Myocyte (in vitro differentiated cells): ENCODE measurements around the gene OPN1LW. TPM values are rescaled to one million over a fixed set of nuclear protein-coding genes. Genes with fewer than 3 reads are reported as not detected.
"Not testable (repeated sequence)": the region's sequence is repeated elsewhere in the genome, so short reads cannot be mapped to it uniquely, and the experiment has no call there.

Experiments used
- DNase-seq: peaks from one replicate; pipeline ENCODE4 v3.0.0-alpha.2; 2012; ENCODE audit warnings: low read depth
- total RNA-seq: library from RNA; depleted of rRNA; stranded (reverse); fragments of >200 nt; gene quantifications from 2 replicates; pipeline ENCODE4 v1.2.3, GENCODE V29; 2014

OPN1LW gene
- total RNA-seq, 1 donor from 2014 or later = not detected

- no peak for DNase-seq
These were observed 11.7 kb upstream of the OPN1LW start for GRCh38 chrX:154132366-154132765.

GRCh38 chrX:154135458-154136229 lies 8.4 kb upstream of the OPN1LW start:
- peak; percentile 24 for DNase-seq

DNA sequence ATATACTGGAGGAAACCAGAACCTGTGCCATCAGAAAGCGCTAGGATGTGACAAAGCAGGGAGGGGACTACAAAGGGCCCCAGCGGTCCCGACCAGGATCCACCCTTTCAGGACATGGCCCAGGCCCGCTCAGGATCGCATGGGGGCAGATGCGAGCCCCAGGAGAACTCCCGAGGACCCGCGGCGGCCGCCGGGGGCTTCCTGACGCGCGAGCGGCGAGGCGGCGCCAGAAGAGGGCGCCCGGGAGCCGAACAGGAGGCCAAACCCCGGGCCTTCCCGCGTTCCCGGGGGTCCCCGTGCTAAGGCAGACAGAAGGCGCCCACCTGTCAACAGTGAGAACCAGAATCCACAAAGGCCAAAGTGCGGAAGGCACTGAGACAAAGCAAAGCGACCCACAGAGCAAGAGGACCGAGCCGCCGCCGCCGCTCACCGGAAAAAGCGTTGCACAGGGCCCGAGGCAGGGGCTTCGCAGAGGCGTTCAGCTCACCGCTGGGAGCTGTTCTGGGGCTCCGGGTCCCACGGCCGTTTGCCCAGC lies 7.3 kb upstream of the OPN1LW start:
- DNase-seq = peak; percentile 14

GRCh38 chrX:154138857-154139256 lies 5.2 kb upstream of the OPN1LW start:
- DNase-seq = no peak

- no peak for DNase-seq
These were observed 3.8 kb upstream of the OPN1LW start for GRCh38 chrX:154140206-154140605.

- no peak for DNase-seq
These were observed 3.3 kb upstream of the OPN1LW start for GRCh38 chrX:154140742-154141141.

- DNase-seq = no peak
These were observed 1.7 kb upstream of the OPN1LW start for GRCh38 chrX:154142386-154142785.

DNA sequence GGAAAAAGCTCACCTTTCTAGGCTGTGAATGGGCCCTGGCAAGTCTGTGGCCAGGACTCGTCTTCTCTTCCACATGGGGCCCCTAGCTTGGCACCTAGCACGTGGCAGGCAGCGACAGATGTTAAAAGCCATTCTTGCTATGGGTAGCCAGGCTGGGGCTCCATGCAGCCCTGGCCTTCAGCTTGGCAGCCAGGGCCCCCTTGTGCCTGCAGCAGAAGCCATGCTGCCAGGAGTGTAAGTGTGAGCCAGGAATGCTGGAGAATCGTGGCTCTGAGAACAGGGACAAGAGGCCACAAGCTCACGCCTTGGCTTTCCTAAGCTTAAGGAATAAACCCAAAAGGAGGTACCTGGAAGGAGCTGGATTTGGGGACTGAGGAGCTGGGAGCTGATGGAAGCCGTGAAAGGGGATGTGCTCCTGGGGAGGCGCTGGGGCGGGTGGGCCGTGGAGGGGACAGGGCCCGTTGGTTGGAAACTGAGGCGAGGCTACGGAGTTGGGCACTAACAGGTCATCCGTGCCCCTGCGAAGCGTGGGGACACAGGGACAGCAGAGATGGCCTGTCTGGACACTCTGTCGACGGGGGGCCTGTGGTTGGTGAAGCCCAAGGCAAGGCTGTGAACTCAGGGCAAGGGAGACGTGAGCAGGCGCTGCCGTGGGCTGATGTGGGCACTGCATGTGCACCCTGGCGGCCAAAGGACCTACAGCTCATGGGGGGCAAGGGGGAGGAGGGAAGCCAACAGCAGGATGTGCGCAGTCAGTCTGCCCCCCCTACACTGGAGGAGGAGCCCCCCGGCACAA lies 895 bp upstream of the OPN1LW start:
- no peak for DNase-seq

- not testable (repeated sequence) for DNase-seq
These were observed 7.0 kb downstream of the OPN1LW start for GRCh38 chrX:154151030-154151429.

DNA sequence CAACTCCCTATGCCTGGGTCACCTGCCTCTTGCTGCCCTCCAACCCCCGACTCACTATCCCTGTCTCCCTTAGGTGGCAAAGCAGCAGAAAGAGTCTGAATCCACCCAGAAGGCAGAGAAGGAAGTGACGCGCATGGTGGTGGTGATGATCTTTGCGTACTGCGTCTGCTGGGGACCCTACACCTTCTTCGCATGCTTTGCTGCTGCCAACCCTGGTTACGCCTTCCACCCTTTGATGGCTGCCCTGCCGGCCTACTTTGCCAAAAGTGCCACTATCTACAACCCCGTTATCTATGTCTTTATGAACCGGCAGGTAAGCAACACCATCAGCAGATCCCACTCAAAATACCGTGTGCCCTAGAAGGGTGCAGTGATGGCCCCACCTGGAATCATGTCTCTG lies 12.2 kb downstream of the OPN1LW start:
- not testable (repeated sequence) for DNase-seq

DNA sequence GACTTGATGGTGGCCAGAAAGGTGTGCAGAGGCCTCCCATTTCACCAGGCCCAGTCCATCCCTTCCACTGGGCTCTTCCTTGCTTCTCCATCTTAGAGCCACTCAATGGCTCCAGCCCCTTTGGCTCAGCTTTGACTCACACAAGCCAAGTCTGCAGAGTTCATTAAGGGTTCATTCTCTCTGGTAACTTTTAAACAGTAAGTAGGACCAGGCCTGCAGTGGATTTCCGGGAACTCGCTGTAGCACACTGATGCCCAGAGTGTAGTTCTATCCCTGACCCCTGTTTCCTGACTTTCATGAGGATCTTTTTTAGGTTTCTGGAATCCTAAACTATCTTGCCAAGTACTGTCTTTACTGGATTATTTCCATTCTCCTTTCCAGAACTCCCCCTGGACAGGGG lies 13.2 kb downstream of the OPN1LW start:
- not testable (repeated sequence) for DNase-seq

DNA sequence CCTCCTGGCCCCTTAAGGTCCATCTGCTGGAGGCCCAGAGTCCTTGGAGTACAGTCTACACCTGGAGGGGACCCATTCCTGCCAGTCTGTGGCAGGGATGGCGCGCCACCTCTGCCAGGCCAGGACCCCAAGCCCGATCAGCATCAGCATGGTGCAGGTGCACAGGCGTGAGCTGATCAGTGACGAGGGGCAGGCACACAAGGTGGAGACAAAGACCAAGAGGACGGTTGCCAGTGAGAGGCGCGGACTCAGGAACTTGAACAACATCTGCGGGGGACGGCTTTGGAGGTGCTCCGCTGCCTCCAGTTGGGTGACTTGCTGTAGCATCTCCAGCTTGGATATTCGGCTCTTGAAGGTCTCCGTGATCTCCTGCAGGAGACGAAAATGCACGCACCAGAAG lies 15.3 kb downstream of the OPN1LW start:
- DNase-seq = not testable (repeated sequence)

- DNase-seq = not testable (repeated sequence)
These were observed 20.9 kb downstream of the OPN1LW start for GRCh38 chrX:154164902-154165301.

- not testable (repeated sequence) for DNase-seq
These were observed 24.3 kb downstream of the OPN1LW start for GRCh38 chrX:154168384-154168783.

- not testable (repeated sequence) for DNase-seq
These were observed 28.5 kb downstream of the OPN1LW start for GRCh38 chrX:154172535-154172943.

DNA sequence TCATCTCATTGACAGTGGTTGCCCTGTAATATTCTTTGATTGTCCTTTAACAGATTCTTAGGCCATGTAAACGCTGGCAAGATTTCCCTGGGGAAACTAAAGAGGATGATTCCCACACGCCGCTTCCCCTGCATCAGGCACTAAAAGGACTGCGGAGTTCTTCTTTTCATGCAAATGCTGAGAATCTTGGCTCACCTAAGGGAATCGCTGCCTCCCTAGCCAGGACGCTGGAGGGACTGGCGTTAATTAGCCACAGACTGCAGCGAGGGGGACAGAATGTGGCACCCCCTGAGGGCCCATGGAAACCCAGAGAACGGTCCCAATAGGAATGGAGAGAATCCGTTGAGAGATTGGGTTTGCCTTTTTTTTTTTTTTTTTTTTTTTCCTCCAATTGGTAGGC lies 30.3 kb downstream of the OPN1LW start:
- not testable (repeated sequence) for DNase-seq

GRCh38 chrX:154182296-154182695 lies 38.3 kb downstream of the OPN1LW start, which contains the start of gene OPN1MW:
Gene OPN1MW, plus strand, starts transcription at chrX:154182596. Its CDS starts 82 bp downstream, at chrX:154182678.
- not testable (repeated sequence) for DNase-seq

GRCh38 chrX:154183794-154184193 lies 39.8 kb downstream of the OPN1LW start:
- not testable (repeated sequence) for DNase-seq

DNA sequence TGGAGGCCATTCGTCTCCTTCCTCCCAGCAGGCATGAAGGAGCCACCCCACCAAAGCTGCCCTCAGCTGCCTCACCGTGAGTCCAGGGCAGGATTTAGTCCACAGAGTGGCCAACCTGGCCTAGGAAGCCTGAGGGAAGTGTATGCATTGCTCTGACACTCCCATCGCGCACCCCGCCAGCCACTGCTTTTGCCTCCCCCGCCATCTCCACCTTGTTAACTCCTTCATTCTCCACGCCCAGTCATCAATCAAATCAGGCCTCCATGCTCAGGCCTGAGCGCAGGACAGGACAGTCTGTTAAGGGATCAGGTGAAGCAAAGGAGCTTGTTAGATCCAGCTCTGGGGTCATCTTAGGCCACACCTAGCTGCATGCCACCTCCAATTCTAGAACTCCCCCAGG lies 48.8 kb downstream of the OPN1LW start:
- not testable (repeated sequence) for DNase-seq

- DNase-seq = not testable (repeated sequence)
These were observed 50.3 kb downstream of the OPN1LW start for GRCh38 chrX:154194316-154194715.

- not testable (repeated sequence) for DNase-seq
These were observed 52.4 kb downstream of the OPN1LW start for GRCh38 chrX:154196466-154196865.
